ENCODE data around the gene KRTAP5-4.

GRCh38 chr11:1652442-1652770 lies 30.5 kb upstream of the KRTAP5-4 start:
- TF ChIP-seq EZH2 (IDR thresholded peaks at IDR 0.05; ENCODE audit: borderline replicate concordance, low read depth, low read length, severe bottlenecking) (no peak), CTCF (IDR thresholded peaks at IDR 0.05; ENCODE audit: extremely low read depth in 1 of 2, insufficient read depth in 1 of 2, low read depth in 1 of 2, low read length in 2 of 2) (no peak), POLR2A (IDR thresholded peaks at IDR 0.05; ENCODE audit: low read depth, low read length) (no peak)

Data from endothelial cell of umbilical vein (primary cell).